ENCODE data around the gene ERBB2.

The ERBB2 gene

GRCh38 chr17:39777534-39778365 lies 77.9 kb downstream of the ERBB2 start:
- peaks cover 36% of the 10 kb centered on the region for H3K27me3 Mint-ChIP-seq (ENCODE audit: low read depth)
- H3K9me3 Mint-ChIP-seq: no peaks in the 10 kb centered on the region
- no peak overlapping the region for H3K27ac Mint-ChIP-seq
- no peaks in the 10 kb centered on the region for H3K36me3 Mint-ChIP-seq (ENCODE audit: low read depth)
- no peak overlapping the region for H3K4me3 Mint-ChIP-seq
- H3K4me1 Mint-ChIP-seq: no peaks in the 10 kb centered on the region
- no peak for TF ChIP-seq CTCF (IDR thresholded peaks at IDR 0.05; ENCODE audit: unreplicated experiment in 3 of 3)
